Pancreas (tissue), 10 donors: ENCODE results near the gene IFTAP. TPM values are rescaled to one million over a fixed set of nuclear protein-coding genes. Genes with fewer than 3 reads are reported as not detected.

Experiments
- ATAC-seq, 4 donors: fragments of 200-7000 bp; cut with Tn5 transposase; one replicate each; pipeline versions ENCODE4 v1.8.0 to v1.9.1; 2020; ENCODE audit warnings: mild to moderate bottlenecking in 4 of 4, moderate library complexity in 4 of 4
- DNase-seq, 6 donors: peaks; one replicate each; pipeline ENCODE4 v3.0.0-alpha.2; 2020
- FAIRE-seq: peaks from 2 replicates; lab custom pipeline; 2012; peaks lifted over from hg19 to GRCh38; lab: Jason Lieb, UNC
- H3K27ac ChIP-seq, 4 donors: fragments of 200-600 bp; sonication (generic); 1 replicate in 3 of 4; 2 replicates in 1 of 4; pipeline versions ENCODE4 v1.5.0 to v1.8.0; 2020
- H3K27me3 ChIP-seq, 4 donors: fragments of 200-600 bp; one replicate each; pipeline ENCODE4 v1.8.0; 2021
- H3K36me3 ChIP-seq, 3 donors: fragments of 200-600 bp; sonication (generic) in 1 of 3; one replicate each; pipeline versions ENCODE4 v1.5.0 to v1.8.0; 2020 to 2021
- H3K4me1 ChIP-seq, 3 donors: fragments of 200-600 bp; one replicate each; pipeline ENCODE4 v1.8.0; 2021
- H3K4me3 ChIP-seq, 4 donors: fragments of 200-600 bp; sonication (generic) in 2 of 4; one replicate each; pipeline versions ENCODE4 v1.5.0 to v1.8.0; 2020 to 2021
- H3K9me3 ChIP-seq, 4 donors: fragments of 200-600 bp; one replicate each; pipeline ENCODE4 v1.8.0; 2021
- CTCF ChIP-seq, 4 donors: fragments of 200-600 bp; sonication (generic) in 3 of 4; IDR thresholded peaks; one replicate each; pipeline versions ENCODE4 v1.5.0 to v1.8.0; 2021; ENCODE audit warnings: antibody characterized with exemption in 4 of 4
- WGBS, 2 donors: extraction: QIAGEN DNeasy Blood & Tissue Kit; methylation state at CpG; one replicate each; pipeline ENCODE4 v1.1.7; 2013; 5-methylcytosine and 5-hydroxymethylcytosine counted together
- intact Hi-C, 3 donors: fragments of 100-400 bp; cut with DNase I; formaldehyde crosslinking; loops; one replicate each; pipeline versions ENCODE4 v1.11.1 to v1.14.2; 2022
- polyA plus RNA-seq, 2 donors: library from polyadenylated mRNA; stranded (reverse); fragments of 200-250 nt; gene quantifications; one replicate each; pipeline ENCODE4 v1.2.3, GENCODE V29; 2013
- total RNA-seq, 6 donors: library from RNA; stranded (reverse); fragmentation: NEBNext Ultra II Directional in 4 of 6; extraction: Animal tissue kit (Norgen Biotek cat#: 25700) in 4 of 6; gene quantifications; one replicate each; pipeline versions ENCODE4 v1.2.1 to v1.2.4, GENCODE V29; 2021 to 2023
- donor health status: healthy with polysubstance abuse.
- donor health status: DM: no; HTN: no; CAD: no; lungs with moderate emphysema.
- donor health status: DM: no; HTN: no; CAD: no.
- donor health status: control.
- donor health status: control.
- donor health status: Bipolar disorder and iron deficiency.
- donor health status: DM: yes; HTN: yes; CAD: no.
- donor health status: DM: no; HTN: no; CAD: no.
- donor health status: DM: no; HTN: no; CAD: no.
- donor health status: DM: yes; HTN: yes; CAD: no.

Gene IFTAP
- total and polyA plus RNA-seq, 8 donors, result 4.2 to 14.4 (median 7.8) TPM

GRCh38 chr11:36692704-36693103 is 98.4 kb downstream of the IFTAP start:
- TF ChIP-seq CTCF (IDR thresholded peaks at IDR 0.05), result no peak
- intact Hi-C loops, result no loop called here
- 27 to 29% methylated on average over 1 of the region's 1 CpG for WGBS, 2 donors

GRCh38 chr11:36693139-36693843 is 99.0 kb downstream of the IFTAP start:
- Histone ChIP-seq H3K27ac (no peak overlapping the region), H3K4me3 (no peak overlapping the region), H3K4me1 (no peaks in the 10 kb centered on the region), H3K27me3 (no peaks in the 10 kb centered on the region), H3K36me3 (no peaks in the 10 kb centered on the region), H3K9me3 (no peaks in the 10 kb centered on the region)
- no peak for FAIRE-seq
- DNase-seq, result no peak
- no peak for ATAC-seq
- TF ChIP-seq CTCF (IDR thresholded peaks at IDR 0.05), result no peak
- intact Hi-C loops, result no loop called here
- WGBS, 2 donors, result 46 to 47% methylated on average over 1 of the region's 1 CpG

More at GRCh38 chr11:36692704-36693103, 98.4 kb downstream of the IFTAP start:
- no peak for FAIRE-seq
- no peak overlapping the region for H3K27ac ChIP-seq
- no peaks in the 10 kb centered on the region for H3K36me3 ChIP-seq
- H3K27me3 ChIP-seq, result no peaks in the 10 kb centered on the region
- no peaks in the 10 kb centered on the region for H3K4me1 ChIP-seq
- no peak overlapping the region for H3K4me3 ChIP-seq
- no peak for DNase-seq
- no peaks in the 10 kb centered on the region for H3K9me3 ChIP-seq
- no peak for ATAC-seq

GRCh38 chr11:36695111-36695510 is 100.8 kb downstream of the IFTAP start:
- no peak for FAIRE-seq
- intact Hi-C loops, result no loop called here
- no peaks in the 10 kb centered on the region for H3K27me3 ChIP-seq

GRCh38 chr11:36695571-36695970 is 101.3 kb downstream of the IFTAP start:
- Histone ChIP-seq H3K4me1 (no peaks in the 10 kb centered on the region), H3K9me3 (no peaks in the 10 kb centered on the region), H3K36me3 (no peaks in the 10 kb centered on the region), H3K27ac (no peak overlapping the region), H3K4me3 (no peak overlapping the region), H3K27me3 (no peaks in the 10 kb centered on the region)
- FAIRE-seq, result no peak
- intact Hi-C loops, result no loop called here
- ATAC-seq, result no peak
- TF ChIP-seq CTCF (IDR thresholded peaks at IDR 0.05), result no peak
- WGBS, 2 donors, result 75 to 81% methylated on average over 6 of the region's 6 CpGs
- DNase-seq, result no peak

More at GRCh38 chr11:36695111-36695510, 100.8 kb downstream of the IFTAP start:
- Histone ChIP-seq H3K4me1 (no peaks in the 10 kb centered on the region), H3K4me3 (no peak overlapping the region), H3K9me3 (no peaks in the 10 kb centered on the region), H3K36me3 (no peaks in the 10 kb centered on the region), H3K27ac (no peak overlapping the region)
- no peak for DNase-seq
- ATAC-seq, result no peak
- TF ChIP-seq CTCF (IDR thresholded peaks at IDR 0.05), result no peak

GRCh38 chr11:36696550-36696949 is 102.2 kb downstream of the IFTAP start:
- H3K27me3 ChIP-seq, result no peaks in the 10 kb centered on the region
- no peak for DNase-seq
- no peaks in the 10 kb centered on the region for H3K36me3 ChIP-seq
- H3K27ac ChIP-seq, result no peak overlapping the region
- ATAC-seq, result no peak
- no peak for TF ChIP-seq CTCF (IDR thresholded peaks at IDR 0.05)
- no peak for FAIRE-seq
- no peaks in the 10 kb centered on the region for H3K9me3 ChIP-seq
- WGBS, 2 donors, result 70 to 86% methylated on average over 6 of the region's 6 CpGs
- H3K4me1 ChIP-seq, result no peaks in the 10 kb centered on the region
- no peak overlapping the region for H3K4me3 ChIP-seq
- intact Hi-C loops, result no loop called here
